HG02970 (cell line): ENCODE results near the gene ADRM1.

Experiments used
- ATAC-seq: cut with Tn5 transposase; IDR thresholded peaks from one replicate; pipeline ENCODE4 v1.9.1; 2021; ENCODE audit warnings: mild to moderate bottlenecking, moderate library complexity, moderate number of reproducible peaks; ENCODE audit not compliant: unreplicated experiment, low FRiP score

The ADRM1 gene

GRCh38 chr20:62280303-62280702, 22.5 kb upstream of the ADRM1 start:
- no peak for ATAC-seq

GRCh38 chr20:62281161-62281933, 21.4 kb upstream of the ADRM1 start:
- ATAC-seq = no peak

GRCh38 chr20:62282103-62282502, 20.7 kb upstream of the ADRM1 start:
- no peak for ATAC-seq

GRCh38 chr20:62282877-62283503, 19.8 kb upstream of the ADRM1 start:
- ATAC-seq = no peak

GRCh38 chr20:62284448-62284847, 18.3 kb upstream of the ADRM1 start:
- no peak for ATAC-seq

- ATAC-seq = no peak
These were observed 17.6 kb upstream of the ADRM1 start for GRCh38 chr20:62285151-62285550.

- ATAC-seq = no peak
These were observed 17.1 kb upstream of the ADRM1 start for GRCh38 chr20:62285722-62286121.

GRCh38 chr20:62286493-62287064, 16.2 kb upstream of the ADRM1 start:
- ATAC-seq = no peak

GRCh38 chr20:62287129-62287528, 15.7 kb upstream of the ADRM1 start:
- no peak for ATAC-seq

GRCh38 chr20:62287759-62288534, 14.8 kb upstream of the ADRM1 start:
- ATAC-seq = no peak

GRCh38 chr20:62288535-62289105, 14.2 kb upstream of the ADRM1 start:
- no peak for ATAC-seq

GRCh38 chr20:62289131-62289530, 13.7 kb upstream of the ADRM1 start:
- ATAC-seq = no peak

GRCh38 chr20:62289898-62290297, 12.9 kb upstream of the ADRM1 start:
- ATAC-seq = no peak

- no peak for ATAC-seq
These were observed 11.3 kb upstream of the ADRM1 start for GRCh38 chr20:62291251-62292066.

- ATAC-seq = no peak
These were observed 10.7 kb upstream of the ADRM1 start for GRCh38 chr20:62292108-62292507.

- no peak for ATAC-seq
These were observed 9.5 kb upstream of the ADRM1 start for GRCh38 chr20:62293111-62293784.

GRCh38 chr20:62293946-62294345, 8.9 kb upstream of the ADRM1 start:
- no peak for ATAC-seq

- no peak for ATAC-seq
These were observed 8.3 kb upstream of the ADRM1 start for GRCh38 chr20:62294516-62294915.

GRCh38 chr20:62296724-62297448, 5.9 kb upstream of the ADRM1 start:
- ATAC-seq = no peak
